ENCODE measurements around the gene ATP8B1.
A peak's percentile ranks its signal among the peaks of the same experiment; 100 is the strongest.

The ATP8B1 gene

GRCh38 chr18:57640236-57640635 lies 162.9 kb downstream of the ATP8B1 start:
- no peak for TF ChIP-seq CTCF (IDR thresholded peaks at IDR 0.05; ENCODE audit: control extremely low read depth, extremely low read depth, low read depth, missing control alignments)
- ChIA-PET POLR2A (no interaction called here), CTCF (no interaction called here)
- DNase-seq (ENCODE audit: extremely low spot score), result no peak

GRCh38 chr18:57635003-57635822 lies 167.9 kb downstream of the ATP8B1 start:
- POLR2A ChIA-PET, result no interaction called here
- TF ChIP-seq CTCF (IDR thresholded peaks at IDR 0.05; ENCODE audit: control extremely low read depth, extremely low read depth, low read depth, missing control alignments), result no peak
- CTCF ChIA-PET, result no interaction called here
- no peak for DNase-seq (ENCODE audit: extremely low spot score)

- ChIA-PET CTCF (interaction anchor here (1.2 to 1.3 kb wide), 2 partner anchors 9 to 206 kb away, joined by 4 to 7 read pairs; partner anchors contain the start of gene NARS1), POLR2A (no interaction called here)
- DNase-seq (ENCODE audit: extremely low spot score), result no peak
- TF ChIP-seq CTCF (IDR thresholded peaks at IDR 0.05; ENCODE audit: control extremely low read depth, extremely low read depth, low read depth, missing control alignments), result no peak
Observed at GRCh38 chr18:57631697-57632096, 171.4 kb downstream of the ATP8B1 start.

- peak; percentile 55 for DNase-seq (ENCODE audit: extremely low spot score)
- no peak for TF ChIP-seq CTCF (IDR thresholded peaks at IDR 0.05; ENCODE audit: control extremely low read depth, extremely low read depth, low read depth, missing control alignments)
- CTCF ChIA-PET, result interaction anchor here (0.7 to 1.7 kb wide), 5 partner anchors 9 to 493 kb away, joined by 3 to 7 read pairs (median 4); partner anchors contain the start of gene NARS1
- POLR2A ChIA-PET, result interaction anchor here (1.3 kb wide), 1 partner anchor 207 kb away, joined by 3 read pairs; no protein-coding TSS in a partner anchor
Observed at GRCh38 chr18:57630754-57631595, 172.1 kb downstream of the ATP8B1 start.

GRCh38 chr18:57630002-57630753 lies 172.9 kb downstream of the ATP8B1 start:
- DNase-seq (ENCODE audit: extremely low spot score), result peak; percentile 90
- TF ChIP-seq CTCF (IDR thresholded peaks at IDR 0.05; ENCODE audit: control extremely low read depth, extremely low read depth, low read depth, missing control alignments), result peak; percentile 73
- POLR2A ChIA-PET, result interaction anchor here (1.3 kb wide), 1 partner anchor 208 kb away, joined by 3 read pairs; no protein-coding TSS in a partner anchor
- CTCF ChIA-PET, result interaction anchor here (0.7 to 1.7 kb wide), 5 partner anchors 9 to 494 kb away, joined by 3 to 4 read pairs (median 4); no protein-coding TSS in a partner anchor
